SKM-1 treated with dmso at 0.1 percent for 144 hours (cell line): ENCODE data around the gene OR2AJ1.

Experiments used
- DNase-seq: peaks from one replicate; lab custom pipeline; 2025; ENCODE audit not compliant: unreplicated experiment; lab: John Stamatoyannopoulos, UW

OR2AJ1 gene, protein sequence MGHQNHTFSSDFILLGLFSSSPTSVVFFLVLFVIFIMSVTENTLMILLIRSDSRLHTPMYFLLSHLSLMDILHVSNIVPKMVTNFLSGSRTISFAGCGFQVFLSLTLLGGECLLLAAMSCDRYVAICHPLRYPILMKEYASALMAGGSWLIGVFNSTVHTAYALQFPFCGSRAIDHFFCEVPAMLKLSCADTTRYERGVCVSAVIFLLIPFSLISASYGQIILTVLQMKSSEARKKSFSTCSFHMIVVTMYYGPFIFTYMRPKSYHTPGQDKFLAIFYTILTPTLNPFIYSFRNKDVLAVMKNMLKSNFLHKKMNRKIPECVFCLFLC

DNA sequence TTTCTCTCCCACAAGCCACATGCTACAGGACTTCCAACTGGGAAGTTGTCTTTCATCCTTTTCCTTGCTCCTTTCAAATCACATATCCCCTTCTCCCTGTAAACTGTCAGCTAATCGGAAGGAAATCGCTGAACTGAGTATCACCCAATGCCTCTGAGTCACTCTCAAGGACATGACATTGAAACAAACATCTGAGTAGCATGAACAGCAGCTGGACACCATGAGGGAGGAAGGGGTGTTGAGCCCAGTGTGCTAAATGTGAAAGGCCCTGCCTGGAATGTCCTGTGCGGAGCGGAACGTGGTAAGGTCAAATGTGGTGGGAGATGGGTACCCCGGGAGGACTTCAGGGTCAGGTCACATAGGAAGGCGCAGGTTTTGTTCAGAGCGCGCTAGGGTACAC lies at the start of gene OR2AJ1:
OR2AJ1 (plus strand) TSS at position 22 of the 400 bp plus-strand sequence. CDS start 8,880 bp downstream, outside the sequence.
- no peak for DNase-seq

DNA sequence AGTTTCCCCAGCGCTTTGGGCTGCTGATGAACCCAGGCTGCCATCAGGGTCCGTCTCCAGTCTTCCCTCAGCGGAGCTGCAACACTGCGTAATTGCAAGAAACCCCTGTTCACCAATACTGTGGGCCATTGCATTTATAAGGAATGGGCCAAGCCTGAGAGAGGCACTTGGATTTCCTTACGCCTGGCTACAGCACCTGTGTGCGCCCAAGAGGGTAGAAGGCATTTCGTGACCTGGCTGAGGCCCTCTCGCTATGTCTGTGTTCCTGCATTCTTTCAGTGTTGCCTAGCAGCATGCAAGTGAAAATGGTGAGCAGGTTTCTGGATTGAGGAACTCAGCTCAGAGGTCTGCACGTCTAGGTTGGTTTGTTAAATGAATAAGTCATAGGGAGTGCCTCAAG lies 41.3 kb upstream of the OR2AJ1 start:
- DNase-seq: no peak

DNA sequence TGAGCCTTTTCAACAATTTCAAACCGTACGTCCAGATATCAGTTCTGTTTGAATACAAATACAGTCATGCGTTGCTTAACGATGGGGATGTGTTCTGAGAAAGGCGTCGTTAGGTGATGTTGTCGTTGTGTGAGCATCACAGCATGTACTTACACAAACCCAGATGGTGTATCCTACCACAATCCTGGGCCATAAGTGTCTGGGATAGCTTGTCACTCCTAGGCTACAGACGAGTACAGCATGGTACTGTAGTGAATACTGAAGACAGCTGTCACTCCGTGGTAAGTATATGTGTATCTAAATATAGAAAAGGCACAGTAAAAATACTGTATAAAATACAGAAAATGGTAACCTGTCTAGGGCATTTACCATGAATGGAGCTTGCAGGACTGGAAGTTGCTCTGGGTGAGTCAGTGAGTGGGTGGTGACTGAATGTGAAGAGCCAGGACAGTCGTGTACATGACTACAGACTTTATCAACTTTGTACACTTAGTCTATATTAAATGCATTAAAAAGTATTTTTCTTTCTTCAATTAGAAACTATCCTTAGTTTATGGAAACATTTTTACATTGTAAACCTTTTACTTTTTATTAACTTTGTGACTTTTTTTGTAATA lies 39.8 kb upstream of the OR2AJ1 start:
- no peak for DNase-seq

DNA sequence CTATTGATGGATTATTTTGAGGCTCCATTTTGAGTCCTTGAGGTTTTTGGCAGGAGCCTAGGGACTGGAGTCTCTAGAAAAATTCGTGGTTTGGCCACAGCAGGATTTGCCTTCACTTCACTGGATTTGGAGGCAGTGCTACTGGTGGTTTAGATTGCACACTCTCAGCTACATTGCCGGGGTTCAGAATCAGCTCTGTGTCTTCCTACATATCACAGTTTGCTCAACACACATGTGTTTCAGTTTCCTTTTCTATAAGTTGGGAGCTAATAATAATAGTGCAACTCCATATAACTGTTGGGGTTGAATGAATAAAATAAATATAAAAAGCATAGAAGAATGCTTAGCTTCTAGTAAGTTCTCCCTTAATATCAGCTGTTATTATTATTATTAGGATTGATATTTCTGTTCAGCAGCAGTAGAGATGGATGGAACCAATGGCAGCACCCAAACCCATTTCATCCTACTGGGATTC lies 29.5 kb upstream of the OR2AJ1 start, which contains the start of gene OR2W3:
OR2W3 (plus strand) TSS at position 425 of the 475 bp plus-strand sequence; CDS start at position 425, 0 bp downstream.
- no peak for DNase-seq

DNA sequence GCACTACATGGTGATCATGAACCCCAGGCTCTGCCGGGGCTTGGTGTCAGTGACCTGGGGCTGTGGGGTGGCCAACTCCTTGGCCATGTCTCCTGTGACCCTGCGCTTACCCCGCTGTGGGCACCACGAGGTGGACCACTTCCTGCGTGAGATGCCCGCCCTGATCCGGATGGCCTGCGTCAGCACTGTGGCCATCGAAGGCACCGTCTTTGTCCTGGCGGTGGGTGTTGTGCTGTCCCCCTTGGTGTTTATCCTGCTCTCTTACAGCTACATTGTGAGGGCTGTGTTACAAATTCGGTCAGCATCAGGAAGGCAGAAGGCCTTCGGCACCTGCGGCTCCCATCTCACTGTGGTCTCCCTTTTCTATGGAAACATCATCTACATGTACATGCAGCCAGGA lies 28.7 kb upstream of the OR2AJ1 start:
- no peak for DNase-seq

DNA sequence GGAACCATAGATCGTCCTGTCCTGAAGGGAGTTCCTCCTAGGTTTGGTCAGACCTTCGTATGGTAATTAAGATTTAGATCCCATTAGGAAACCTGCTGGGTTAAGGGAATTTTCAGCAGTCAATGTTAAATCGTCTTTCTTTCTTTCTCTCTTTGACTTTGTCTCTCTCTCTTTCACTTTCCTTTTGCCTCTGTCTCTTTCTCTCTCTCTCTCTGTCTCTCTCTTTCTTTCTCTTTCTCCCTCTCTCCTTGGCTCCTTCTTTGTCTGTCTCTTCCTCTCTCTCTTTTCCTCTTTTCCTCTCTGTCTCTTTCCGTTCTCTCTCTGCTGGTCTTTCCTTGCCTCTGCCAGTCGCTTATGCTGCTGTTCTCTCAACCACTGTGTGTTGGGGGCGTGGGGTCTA lies 20.6 kb upstream of the OR2AJ1 start:
- no peak for DNase-seq

DNA sequence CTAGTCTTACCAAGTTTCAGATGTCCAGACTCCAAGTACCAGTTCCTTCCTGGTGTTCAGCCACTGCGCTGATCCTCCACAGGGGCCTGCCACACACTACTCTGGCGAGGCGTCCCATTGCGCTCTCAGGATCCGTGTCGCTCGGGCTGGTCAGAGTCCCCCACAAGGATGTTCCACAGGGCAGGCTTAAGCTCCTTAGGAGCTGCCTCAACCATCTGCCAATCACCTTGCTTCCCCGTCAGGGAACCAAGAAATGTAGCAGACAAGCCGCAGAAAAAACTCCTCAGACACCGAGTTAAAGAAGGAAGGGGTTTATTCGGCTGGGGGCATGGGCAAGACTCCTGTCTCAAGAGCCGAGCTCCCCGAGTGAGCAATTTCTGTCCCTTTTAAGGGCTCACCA lies 19.5 kb upstream of the OR2AJ1 start:
- no peak for DNase-seq

DNA sequence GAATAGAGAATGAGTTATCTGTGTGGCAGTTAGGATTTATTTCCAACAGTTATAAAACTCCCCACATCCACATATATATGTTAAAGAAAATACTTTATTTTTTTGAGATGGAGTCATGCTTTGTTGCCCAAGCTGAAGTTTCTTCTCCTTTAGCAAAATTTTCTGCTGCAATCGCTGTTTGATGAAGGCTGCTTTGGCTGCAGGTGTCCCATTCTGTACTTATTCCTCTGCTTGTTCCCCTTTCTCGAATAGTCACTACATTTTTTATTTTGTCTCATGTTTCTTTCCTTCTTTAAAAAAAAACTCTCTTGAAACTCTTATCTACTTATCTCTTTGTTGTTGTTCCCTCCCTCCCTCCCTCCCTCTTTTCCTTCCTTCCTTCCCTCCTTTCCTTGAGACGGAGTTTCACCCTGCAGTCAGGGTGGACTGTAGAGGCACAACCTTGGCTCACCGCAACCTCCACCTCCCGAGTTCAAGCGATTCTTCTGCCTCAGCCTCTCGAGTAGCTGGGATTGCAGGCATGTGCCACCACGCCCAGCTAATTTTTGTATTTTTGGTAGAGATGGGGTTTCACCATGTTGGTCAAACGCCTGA lies 18.7 kb upstream of the OR2AJ1 start:
- DNase-seq: no peak

DNA sequence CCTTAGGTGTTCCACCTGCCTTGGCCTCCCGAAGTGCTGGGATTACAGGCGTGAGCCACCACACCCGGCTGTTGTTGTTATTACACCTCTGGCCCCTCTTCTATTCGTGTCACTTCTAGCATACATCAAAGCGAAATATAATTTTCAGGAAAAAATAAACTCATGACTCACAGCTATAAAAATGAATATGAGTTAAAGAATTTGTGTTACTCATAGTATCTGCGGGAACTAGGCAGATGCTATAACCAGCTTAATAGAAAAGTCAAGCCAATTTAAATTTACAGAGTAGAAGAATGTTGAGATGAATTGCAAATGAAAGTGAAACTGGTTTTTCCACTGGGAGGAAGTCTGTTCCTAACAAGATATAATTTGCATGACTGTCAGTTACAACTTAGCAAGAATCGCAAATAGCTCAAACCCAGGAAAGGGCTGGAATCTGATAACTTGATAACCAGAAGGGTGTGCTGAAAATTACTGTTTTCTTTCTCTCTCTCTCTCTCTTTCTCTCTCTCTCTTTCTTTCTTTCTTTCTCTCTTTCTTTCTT lies 18.1 kb upstream of the OR2AJ1 start:
- no peak for DNase-seq

DNA sequence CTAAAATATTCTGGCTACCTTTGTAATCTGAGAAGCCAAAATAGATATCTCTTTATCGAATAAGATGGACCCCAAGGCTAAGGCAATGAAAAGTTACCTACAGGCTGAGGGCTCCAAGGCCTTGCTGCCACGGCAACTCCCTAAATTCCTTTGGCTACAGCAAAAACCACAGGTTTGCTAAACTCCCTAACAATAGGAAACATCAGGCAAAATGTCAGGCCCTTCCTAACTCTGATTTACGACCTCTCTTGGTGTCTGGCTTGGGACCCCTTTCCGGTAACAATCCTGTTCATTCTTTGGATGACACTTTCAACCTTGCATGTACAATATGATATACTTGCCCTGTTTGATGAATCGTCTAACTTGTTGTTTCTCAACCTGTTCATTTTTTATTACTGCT lies 15.9 kb upstream of the OR2AJ1 start:
- no peak for DNase-seq

DNA sequence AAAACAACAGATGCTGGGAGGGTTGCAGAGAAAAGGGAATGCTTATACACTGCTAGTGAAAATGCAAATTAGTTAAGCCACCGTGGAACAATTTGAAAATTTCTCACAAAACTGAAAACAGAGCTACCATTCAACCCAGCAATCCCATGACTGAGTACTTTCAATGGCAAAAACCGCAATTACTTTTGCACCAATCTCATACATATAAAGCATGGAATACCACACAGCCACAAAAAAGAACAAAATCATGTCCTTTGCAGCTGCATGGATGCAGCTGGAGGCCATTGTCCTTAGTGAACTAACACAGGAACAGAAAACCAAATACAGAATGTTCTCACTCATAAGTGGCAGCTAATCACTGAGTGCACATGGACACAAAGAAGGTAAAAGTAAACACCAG lies 10.9 kb upstream of the OR2AJ1 start:
- DNase-seq: no peak

DNA sequence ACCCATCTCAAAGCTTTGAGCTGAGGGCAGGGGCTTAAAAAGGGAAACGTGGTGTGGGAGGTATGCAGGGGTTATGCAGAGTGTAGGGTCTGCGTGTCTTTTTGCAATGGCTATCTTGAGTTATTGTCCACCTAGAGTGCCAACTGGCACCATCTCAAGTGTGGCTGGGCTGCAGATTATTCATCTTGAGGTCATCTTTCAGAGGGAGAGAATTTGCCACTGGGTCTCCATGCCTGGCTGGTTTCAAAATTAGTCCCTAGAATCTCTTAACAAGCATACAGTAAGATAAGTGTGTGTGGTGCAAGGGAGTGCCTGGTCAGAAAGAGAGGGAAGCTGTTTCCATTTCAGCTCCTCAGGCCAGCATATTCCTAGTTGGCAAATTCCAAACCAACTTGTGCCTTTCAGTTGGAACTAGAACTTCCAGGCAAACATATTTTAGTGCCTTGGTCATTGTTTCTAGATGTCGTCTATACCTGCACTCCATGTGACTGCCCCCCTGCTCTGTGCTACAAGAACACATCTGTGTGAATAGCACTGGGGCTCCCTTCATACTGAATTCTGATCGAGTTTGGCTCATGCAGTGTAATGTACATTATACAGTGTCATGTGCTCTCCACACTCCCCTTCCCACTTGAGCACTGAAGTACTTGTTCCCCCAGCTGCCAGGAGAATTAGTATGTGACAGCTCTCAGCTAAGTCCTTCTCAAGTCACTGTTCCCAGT lies 9.6 kb upstream of the OR2AJ1 start:
- DNase-seq: no peak

DNA sequence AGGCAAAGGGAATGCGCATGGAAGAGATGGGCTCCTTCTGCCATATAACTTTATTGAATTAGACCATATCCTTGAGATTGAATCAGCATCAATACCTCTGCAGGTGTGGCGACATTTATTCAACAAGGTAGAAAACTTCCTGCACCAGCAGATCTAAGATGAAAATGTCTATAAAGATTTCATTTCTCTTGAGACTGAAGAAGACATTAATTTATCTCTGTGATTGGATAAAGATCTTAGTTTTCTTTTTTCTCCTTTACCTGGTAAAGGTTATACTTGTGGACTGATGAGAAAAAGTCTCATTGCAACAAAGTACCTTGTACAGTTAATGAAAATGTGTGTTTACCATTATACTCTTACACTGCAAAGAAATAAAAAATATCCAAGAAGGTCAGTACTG lies 4.7 kb upstream of the OR2AJ1 start, which contains the start of gene OR2T8:
OR2T8 (plus strand) TSS at position 301 of the 400 bp plus-strand sequence. CDS start 766 bp downstream, outside the sequence.
- DNase-seq: no peak

DNA sequence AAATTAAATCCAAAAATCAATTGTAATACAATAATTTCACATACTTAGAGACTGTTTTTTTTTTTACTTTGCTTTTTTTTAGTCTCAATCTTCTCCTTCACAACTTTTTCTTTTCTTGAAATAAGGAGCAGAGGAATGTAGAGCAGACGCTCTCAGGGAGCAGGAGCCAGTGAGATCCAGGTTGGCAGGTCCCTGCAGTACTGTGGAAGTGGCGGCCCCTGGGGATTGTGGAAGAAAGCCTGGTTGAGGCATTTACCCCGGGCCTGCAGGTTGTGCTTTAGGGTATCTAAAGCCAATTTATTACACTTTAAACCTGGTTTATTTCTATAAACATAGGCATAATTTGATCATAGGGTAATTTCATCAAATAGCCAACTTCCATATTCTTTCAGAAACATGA lies 748 bp upstream of the OR2AJ1 start:
- DNase-seq: no peak

DNA sequence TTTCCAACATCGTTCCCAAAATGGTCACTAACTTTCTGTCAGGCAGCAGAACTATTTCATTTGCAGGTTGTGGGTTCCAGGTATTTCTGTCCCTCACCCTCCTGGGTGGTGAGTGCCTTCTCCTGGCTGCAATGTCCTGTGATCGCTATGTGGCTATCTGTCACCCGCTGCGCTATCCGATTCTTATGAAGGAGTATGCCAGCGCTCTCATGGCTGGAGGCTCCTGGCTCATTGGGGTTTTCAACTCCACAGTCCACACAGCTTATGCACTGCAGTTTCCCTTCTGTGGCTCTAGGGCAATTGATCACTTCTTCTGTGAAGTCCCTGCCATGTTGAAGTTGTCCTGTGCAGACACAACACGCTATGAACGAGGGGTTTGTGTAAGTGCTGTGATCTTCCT lies 9.3 kb downstream of the OR2AJ1 start:
- no peak for DNase-seq

DNA sequence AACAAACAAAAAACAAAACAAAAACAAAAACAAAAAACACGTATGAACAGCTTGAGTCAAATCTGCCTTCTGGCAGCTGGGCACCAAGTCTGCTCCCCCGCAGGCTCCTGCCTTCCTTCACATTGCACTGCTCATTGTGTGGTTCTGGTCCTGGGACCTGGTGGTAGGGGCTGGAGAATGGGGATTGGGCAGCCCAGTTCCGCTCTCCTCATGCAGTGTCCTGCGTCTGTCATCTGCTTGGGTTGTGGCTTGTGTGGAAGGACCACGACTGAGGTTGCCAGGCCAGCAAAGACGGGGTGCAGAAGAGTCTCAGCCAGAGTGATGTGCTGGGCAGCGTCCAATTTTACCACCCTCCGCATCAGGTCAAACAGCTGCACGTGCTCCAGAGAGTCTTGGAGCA lies 11.1 kb downstream of the OR2AJ1 start:
- DNase-seq: no peak

DNA sequence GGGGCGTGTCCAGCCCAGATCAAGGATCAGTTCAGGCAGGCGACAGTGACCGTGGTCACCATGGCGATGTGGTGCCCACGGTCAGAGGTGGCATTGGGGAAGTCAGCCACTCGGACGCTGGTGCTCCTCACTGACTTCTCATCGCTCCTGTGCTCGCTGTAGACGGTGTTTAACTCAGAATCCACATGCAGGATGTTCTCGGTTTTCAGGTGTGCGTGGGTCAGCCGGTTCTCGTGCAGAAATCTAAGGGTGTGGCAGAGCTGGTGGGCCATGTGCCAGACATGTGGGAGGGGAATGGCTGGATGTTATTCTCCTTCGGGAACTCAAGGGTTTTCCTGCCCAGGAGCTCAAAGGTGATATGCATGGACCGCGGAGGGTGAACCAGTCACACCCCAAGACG lies 11.7 kb downstream of the OR2AJ1 start:
- no peak for DNase-seq

DNA sequence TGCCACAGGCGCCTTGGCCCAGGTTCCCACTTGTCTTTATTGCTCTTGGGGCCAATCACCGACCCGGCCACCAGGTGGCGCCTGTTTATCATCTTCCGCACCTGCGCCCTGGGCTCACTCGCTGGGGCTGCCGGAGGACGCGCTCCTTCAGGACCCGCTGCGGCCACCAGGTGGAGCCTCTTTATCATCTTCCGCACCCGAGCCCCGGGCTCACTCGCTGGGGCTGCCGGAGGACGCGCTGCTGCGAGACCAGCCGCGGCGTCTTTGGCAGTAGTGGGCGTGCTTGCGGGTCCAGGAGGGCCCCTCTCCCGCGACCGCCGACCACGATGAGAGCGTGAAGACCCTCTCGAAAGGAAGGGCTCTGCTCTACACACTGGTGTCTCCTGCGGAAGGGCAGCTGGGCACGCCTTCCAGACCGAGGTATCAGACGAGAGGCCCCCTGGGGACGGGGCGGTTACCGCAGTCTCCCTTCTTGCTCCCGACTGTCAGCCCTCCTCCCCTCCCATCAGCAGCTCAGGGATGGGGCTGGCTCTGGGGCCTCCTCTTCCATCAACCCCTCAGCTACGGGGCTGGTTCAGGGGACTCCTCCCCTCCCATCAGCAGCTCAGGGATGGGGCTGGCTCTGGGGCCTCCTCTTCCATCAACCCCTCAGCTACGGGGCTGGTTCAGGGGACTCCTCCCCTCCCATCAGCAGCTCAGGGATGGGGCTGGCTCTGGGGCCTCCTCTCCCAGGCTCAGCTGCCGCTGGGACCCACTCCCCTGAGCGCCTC lies 12.5 kb downstream of the OR2AJ1 start:
- peak; percentile 97 for DNase-seq

DNA sequence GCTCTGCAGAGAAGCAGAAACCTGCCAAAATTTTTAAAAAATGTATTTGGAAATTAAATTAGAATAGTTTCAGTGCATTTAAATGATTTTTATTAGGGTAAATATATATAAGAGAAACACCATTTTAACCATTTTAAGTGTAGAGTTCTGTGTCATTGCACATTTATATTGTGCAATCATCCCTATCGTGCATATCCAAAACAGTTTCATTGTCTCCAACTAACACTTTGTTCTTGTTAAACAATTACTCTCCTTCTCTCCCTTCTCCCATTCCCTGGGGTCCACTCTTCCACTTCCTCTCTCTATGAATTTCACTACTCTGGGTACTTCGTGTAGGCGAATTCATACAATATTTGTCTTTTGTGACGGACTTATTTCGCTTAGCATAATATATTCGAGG lies 17.9 kb downstream of the OR2AJ1 start:
- DNase-seq: no peak

DNA sequence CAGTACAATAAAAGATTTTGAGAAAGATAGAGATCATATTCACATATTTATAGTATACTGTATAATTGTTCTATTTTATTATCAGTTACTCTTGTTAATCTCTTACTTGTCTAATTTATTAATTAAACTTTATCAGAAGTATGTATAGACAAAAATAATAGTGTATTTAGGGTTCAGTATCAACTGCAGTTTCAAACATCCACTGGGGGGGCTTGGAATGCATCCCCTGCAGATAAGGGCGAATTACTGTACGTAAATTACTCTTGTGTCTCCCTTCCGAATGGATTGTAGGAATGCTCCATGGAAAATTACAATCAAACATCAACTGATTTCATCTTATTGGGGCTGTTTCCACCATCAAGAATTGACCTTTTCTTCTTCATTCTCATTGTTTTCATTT lies 23.9 kb downstream of the OR2AJ1 start, which contains the start of gene OR2L8:
OR2L8 (plus strand) TSS at position 301 of the 400 bp plus-strand sequence; CDS start at position 301, 0 bp downstream.
- no peak for DNase-seq
